H9 (cell line): ENCODE data around the gene SOX8. TPM values are rescaled to one million over a fixed set of nuclear protein-coding genes. Genes with fewer than 3 reads are reported as not detected.

ENCODE experiments used
- DNase-seq: peaks from one replicate; pipeline ENCODE4 v3.0.0-alpha.2; 2017
- H2AFZ ChIP-seq: one replicate; pipeline ENCODE4 v1.6.1; 2013; ENCODE audit warnings: mild to moderate bottlenecking, low read length, control low read depth, moderate library complexity
- H2AK5ac ChIP-seq: 2 replicates; pipeline ENCODE4 v1.6.1; 2013; ENCODE audit warnings: low read length, control low read depth, mixed read lengths; ENCODE audit not compliant: insufficient read length
- H2BK120ac ChIP-seq: one replicate; pipeline ENCODE4 v1.6.1; 2013; ENCODE audit warnings: low read depth, mild to moderate bottlenecking, low read length, control low read depth, inconsistent platforms; ENCODE audit not compliant: poor library complexity, severe bottlenecking
- H2BK12ac ChIP-seq: 2 replicates; pipeline ENCODE4 v1.6.1; 2013; ENCODE audit warnings: low read length, control low read depth, mixed read lengths, low read depth; ENCODE audit not compliant: insufficient read length
- H2BK15ac ChIP-seq: 2 replicates; pipeline ENCODE4 v1.6.1; 2013; ENCODE audit warnings: low read depth, low read length, control low read depth
- H2BK20ac ChIP-seq: one replicate; pipeline ENCODE4 v1.6.1; 2013; ENCODE audit warnings: low read depth, mild to moderate bottlenecking, low read length, control low read depth, inconsistent platforms; ENCODE audit not compliant: poor library complexity, severe bottlenecking
- H2BK5ac ChIP-seq: 2 replicates; pipeline ENCODE4 v1.6.1; 2013; ENCODE audit warnings: low read length, control low read depth, mixed read lengths; ENCODE audit not compliant: insufficient read length
- H3K14ac ChIP-seq: 2 replicates; pipeline ENCODE4 v1.6.1; 2013; ENCODE audit warnings: low read length, control low read depth; ENCODE audit not compliant: insufficient read depth
- H3K18ac ChIP-seq: 2 replicates; pipeline ENCODE4 v1.6.1; 2013; ENCODE audit warnings: low read depth, mild to moderate bottlenecking, mixed read lengths, low read length, control low read depth; ENCODE audit not compliant: insufficient read length
- H3K23ac ChIP-seq: 2 replicates; pipeline ENCODE4 v1.6.1; 2013; ENCODE audit warnings: low read length, control low read depth, mixed read lengths, low read depth; ENCODE audit not compliant: insufficient read length
- H3K23me2 ChIP-seq: 2 replicates; pipeline ENCODE4 v1.6.1; 2013; ENCODE audit warnings: low read depth, mild to moderate bottlenecking, mixed read lengths, low read length, control low read depth; ENCODE audit not compliant: insufficient read length, poor library complexity, severe bottlenecking
- H3K27ac ChIP-seq: 2 replicates; pipeline ENCODE4 v1.5.1; 2013; ENCODE audit warnings: low read length, control low read depth, mixed read lengths, low read depth; ENCODE audit not compliant: insufficient read length
- H3K27me3 ChIP-seq: 2 replicates; pipeline ENCODE4 v1.6.1; 2013; ENCODE audit warnings: low read length, control low read depth, inconsistent platforms; ENCODE audit not compliant: insufficient read depth
- H3K4ac ChIP-seq: 2 replicates; pipeline ENCODE4 v1.6.1; 2013; ENCODE audit warnings: low read depth, mild to moderate bottlenecking, control low read depth, inconsistent platforms, low read length, moderate library complexity
- H3K4me1 ChIP-seq: 2 replicates; pipeline ENCODE4 v1.6.1; 2013; ENCODE audit warnings: low read length, control low read depth, inconsistent platforms; ENCODE audit not compliant: insufficient read depth
- H3K4me2 ChIP-seq: 2 replicates; pipeline ENCODE4 v1.6.1; 2013; ENCODE audit warnings: low read length, control low read depth, mixed read lengths; ENCODE audit not compliant: insufficient read length, insufficient read depth
- H3K56ac ChIP-seq: 2 replicates; pipeline ENCODE4 v1.6.1; 2013; ENCODE audit warnings: low read depth, mild to moderate bottlenecking, mixed read lengths, low read length, control low read depth; ENCODE audit not compliant: insufficient read length
- H3K79me1 ChIP-seq: 2 replicates; pipeline ENCODE4 v1.6.1; 2013; ENCODE audit warnings: low read depth, mild to moderate bottlenecking, moderate library complexity, low read length, control low read depth, inconsistent platforms; ENCODE audit not compliant: insufficient read depth, poor library complexity, severe bottlenecking
- H3K79me2 ChIP-seq: 2 replicates; pipeline ENCODE4 v1.6.1; 2013; ENCODE audit warnings: low read length, control low read depth, inconsistent platforms; ENCODE audit not compliant: insufficient read depth
- H3K9ac ChIP-seq: 2 replicates; pipeline ENCODE4 v1.6.1; 2013; ENCODE audit warnings: low read length, control low read depth, mixed read lengths; ENCODE audit not compliant: insufficient read length; ENCODE audit errors: extremely low read depth
- H3K9me3 ChIP-seq: one replicate; pipeline ENCODE4 v1.6.1; 2013; ENCODE audit warnings: low read depth, low read length, inconsistent platforms; ENCODE audit not compliant: control insufficient read depth
- H3T11ph ChIP-seq: one replicate; pipeline ENCODE4 v1.6.1; 2013; ENCODE audit warnings: mild to moderate bottlenecking, low read length, control low read depth, inconsistent platforms
- H4K20me1 ChIP-seq: one replicate; pipeline ENCODE4 v1.6.1; 2013; ENCODE audit not compliant: control insufficient read depth, insufficient read length, insufficient read depth
- H4K5ac ChIP-seq: 2 replicates; pipeline ENCODE4 v1.6.1; 2013; ENCODE audit warnings: low read depth, mild to moderate bottlenecking, mixed read lengths, low read length, control low read depth; ENCODE audit not compliant: insufficient read length
- H4K8ac ChIP-seq: replicated peaks from 2 replicates; pipeline ENCODE4 v1.6.1; 2013; ENCODE audit warnings: low read length, control low read depth, mixed read lengths, low read depth; ENCODE audit not compliant: insufficient read length
- H4K91ac ChIP-seq: 2 replicates; pipeline ENCODE4 v1.6.1; 2013; ENCODE audit warnings: low read depth, mild to moderate bottlenecking, moderate library complexity, mixed read lengths, low read length, control low read depth; ENCODE audit not compliant: insufficient read length
- H3K27ac Mint-ChIP-seq, 3 experiments: 2 replicates in 2 of 3; 3 replicates in 1 of 3; pipeline ENCODE4 v1.8.0; 2020 to 2021; ENCODE audit warnings: mixed read lengths in 3 of 3, mild to moderate bottlenecking in 1 of 3, moderate library complexity in 1 of 3
- H3K27me3 Mint-ChIP-seq: 2 replicates; pipeline ENCODE4 v1.8.0; 2021; ENCODE audit warnings: low read depth, mild to moderate bottlenecking, moderate library complexity, mixed read lengths
- H3K36me3 Mint-ChIP-seq, 3 experiments: 2 replicates in 2 of 3; 3 replicates in 1 of 3; pipeline ENCODE4 v1.8.0; 2020 to 2021; ENCODE audit warnings: low read depth in 3 of 3, mixed read lengths in 3 of 3; ENCODE audit not compliant: insufficient read depth in 1 of 3
- H3K4me1 Mint-ChIP-seq, 2 experiments: 2 replicates each; pipeline ENCODE4 v1.8.0; 2020; ENCODE audit warnings: mixed read lengths in 2 of 2
- H3K4me3 Mint-ChIP-seq, 2 experiments: 2 replicates in 1 of 2; 3 replicates in 1 of 2; pipeline ENCODE4 v1.8.0; 2020 to 2021; ENCODE audit warnings: mild to moderate bottlenecking in 2 of 2, mixed read lengths in 2 of 2, moderate library complexity in 1 of 2
- H3K9me3 Mint-ChIP-seq, 2 experiments: 2 replicates in 1 of 2; 3 replicates in 1 of 2; pipeline ENCODE4 v1.8.0; 2020; ENCODE audit warnings: mild to moderate bottlenecking in 2 of 2, mixed read lengths in 2 of 2, moderate library complexity in 1 of 2
- CTCF ChIP-seq: fragments of 200-600 bp; sonication (generic); conservative IDR thresholded peaks from 3 replicates; pipeline ENCODE4 v1.8.0; 2021; ENCODE audit warnings: antibody characterized with exemption, mild to moderate bottlenecking
- WGBS: extraction: QIAGEN DNeasy Blood & Tissue Kit; methylation state at CpG from one replicate; pipeline ENCODE4 v1.1.7; 2013; ENCODE audit warnings: missing lambda C conversion rate, low lambda C conversion rate, mixed read lengths; ENCODE audit not compliant: insufficient read length; ENCODE audit errors: extremely low coverage; 5-methylcytosine and 5-hydroxymethylcytosine counted together
- total RNA-seq: library from RNA; stranded (reverse); gene quantifications from 2 replicates; pipeline ENCODE4 v1.2.1, GENCODE V29; 2021

SOX8 gene
- total RNA-seq, 1 experiment from 2014 or later, result 8.9 TPM

GRCh38 chr16:968620-969019 is 12.9 kb upstream of the SOX8 start:
- Histone ChIP-seq H3K9me3 (no peaks in the 10 kb centered on the region), H3K4ac (no peak overlapping the region), H3T11ph (no peak overlapping the region), H3K27ac (no peak overlapping the region), H3K79me1 (no peaks in the 10 kb centered on the region), H4K20me1 (no peaks in the 10 kb centered on the region), H2BK120ac (no peak overlapping the region), H2BK5ac (no peak overlapping the region), H2AK5ac (no peak overlapping the region), H3K4me1 (no peaks in the 10 kb centered on the region), H2BK15ac (no peak overlapping the region), H4K91ac (no peak overlapping the region), H3K79me2 (no peaks in the 10 kb centered on the region), H3K9ac (no peak overlapping the region), H3K23ac (no peak overlapping the region), H3K23me2 (peaks cover 12% of the 10 kb centered on the region), H3K18ac (no peak overlapping the region), H2AFZ (no peak overlapping the region), H2BK12ac (no peak overlapping the region), H2BK20ac (no peak overlapping the region), H3K27me3 (no peaks in the 10 kb centered on the region; the same call in 1 of the 2 replicates), H3K14ac (no peak overlapping the region), H4K8ac (no peak overlapping the region), H4K5ac (no peak overlapping the region), H3K4me2 (no peak overlapping the region), H3K56ac (no peak overlapping the region)
- Mint-ChIP-seq H3K27me3 (peaks cover 38% of the 10 kb centered on the region), H3K27ac (no peak overlapping the region), H3K4me3 (peak overlapping the region; percentile 17 to 70; a peak in 4 of 5 replicates), H3K9me3 (peaks cover 0 to 8% of the 10 kb centered on the region in 2 experiments; a peak in 2 of 5 replicates), H3K36me3 (peaks cover 0 to 14% (median 8%) of the 10 kb centered on the region in 3 experiments; a peak in 5 of 7 replicates), H3K4me1 (peaks cover 7 to 10% of the 10 kb centered on the region in 2 experiments)
- TF ChIP-seq CTCF, result no peak
- DNase-seq, result no peak
- WGBS, result no CpG with 5 or more reads among the region's 8 CpGs
